Stimulated activated CD8-positive, alpha-beta memory T cell treated with anti-CD3 and anti-CD28 coated beads, Interleukin-7, amount 100 ng/mL, for 48 hours (primary cell): ENCODE results near the gene SLC30A3.

Experiments
- DNase-seq, 2 donors: peaks; one replicate each; pipeline ENCODE4 v3.0.0-alpha.2; 2020; ENCODE audit warnings: low read depth in 1 of 2; ENCODE audit errors: extremely low read depth in 1 of 2

The SLC30A3 gene

DNA sequence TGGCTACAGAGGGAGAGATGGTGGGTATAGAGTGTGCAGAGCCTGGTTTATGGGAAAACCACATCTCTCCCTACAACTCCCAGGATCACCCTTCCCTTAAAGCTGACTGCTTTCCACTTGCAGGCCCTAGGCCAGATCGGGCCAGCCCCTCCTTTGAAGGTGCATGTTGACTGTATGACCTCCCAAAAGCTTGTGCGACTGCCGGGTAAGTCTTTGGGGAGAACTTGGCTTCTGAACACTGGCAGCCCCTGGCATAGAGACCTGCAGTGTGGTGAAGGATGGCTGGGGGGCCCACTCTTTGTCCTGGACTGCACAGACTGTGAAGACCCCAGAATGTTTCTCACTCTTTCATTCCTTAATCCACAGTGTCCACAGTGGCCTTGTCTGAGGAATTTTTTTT is 26.2 kb downstream of the SLC30A3 start:
- no peak for DNase-seq

DNA sequence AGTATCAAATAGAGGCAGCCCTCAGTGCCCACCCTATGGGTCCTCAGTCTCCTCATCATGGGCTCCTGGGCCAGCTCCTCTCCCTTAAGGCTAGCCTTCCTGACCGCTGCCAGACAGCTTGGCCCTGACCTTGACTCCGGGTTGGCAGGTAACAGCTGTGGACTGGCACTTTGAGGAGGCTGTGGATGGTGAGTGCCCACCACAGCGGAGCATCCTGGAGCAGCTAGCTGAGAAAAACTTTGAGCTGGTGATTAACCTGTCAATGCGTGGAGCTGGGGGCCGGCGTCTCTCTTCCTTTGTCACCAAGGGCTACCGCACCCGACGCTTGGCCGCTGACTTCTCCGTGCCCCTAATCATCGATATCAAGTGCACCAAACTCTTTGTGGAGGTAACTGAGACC is 26.7 kb downstream of the SLC30A3 start:
- no peak for DNase-seq

DNA sequence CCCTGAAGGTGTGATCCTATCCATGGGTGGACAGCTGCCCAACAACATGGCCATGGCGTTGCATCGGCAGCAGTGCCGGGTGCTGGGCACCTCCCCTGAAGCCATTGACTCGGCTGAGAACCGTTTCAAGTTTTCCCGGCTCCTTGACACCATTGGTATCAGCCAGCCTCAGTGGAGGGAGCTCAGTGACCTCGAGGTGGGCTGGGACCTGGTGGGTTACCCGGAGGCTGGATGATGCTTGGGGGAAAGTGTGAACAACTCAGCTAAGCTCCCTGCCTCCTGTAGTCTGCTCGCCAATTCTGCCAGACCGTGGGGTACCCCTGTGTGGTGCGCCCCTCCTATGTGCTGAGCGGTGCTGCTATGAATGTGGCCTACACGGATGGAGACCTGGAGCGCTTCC is 29.5 kb downstream of the SLC30A3 start:
- no peak for DNase-seq

DNA sequence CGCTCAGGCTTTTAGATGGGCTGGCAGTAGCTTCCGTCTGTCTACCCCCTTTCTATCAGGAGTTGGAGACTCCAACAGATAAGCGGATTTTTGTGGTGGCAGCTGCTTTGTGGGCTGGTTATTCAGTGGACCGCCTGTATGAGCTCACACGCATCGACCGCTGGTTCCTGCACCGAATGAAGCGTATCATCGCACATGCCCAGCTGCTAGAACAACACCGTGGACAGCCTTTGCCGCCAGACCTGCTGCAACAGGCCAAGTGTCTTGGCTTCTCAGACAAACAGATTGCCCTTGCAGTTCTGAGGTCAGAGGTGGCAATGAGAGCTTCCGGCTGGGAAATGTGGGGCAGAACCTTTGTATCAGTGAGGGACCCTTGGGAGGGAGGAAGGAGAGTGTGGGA is 30.9 kb downstream of the SLC30A3 start:
- no peak for DNase-seq

DNA sequence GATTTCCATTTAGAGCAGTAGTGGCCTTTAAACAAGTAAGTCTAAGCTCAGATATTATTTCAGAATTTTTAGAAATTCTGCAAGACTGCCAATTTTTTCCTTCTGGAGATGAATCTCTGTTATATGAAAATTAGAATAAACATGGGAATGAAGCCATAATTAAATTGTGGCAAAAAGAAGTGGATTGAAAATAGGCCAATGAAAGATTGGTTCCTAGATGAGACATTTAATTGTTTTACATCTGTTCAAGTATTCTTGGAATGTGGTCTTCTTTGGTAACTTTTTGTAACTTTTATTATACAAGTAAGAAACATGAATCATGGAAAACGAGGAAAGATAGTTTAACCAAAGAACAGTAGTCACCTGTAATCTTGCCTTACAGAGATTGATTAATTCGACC is 35.3 kb downstream of the SLC30A3 start:
- DNase-seq, result no peak

DNA sequence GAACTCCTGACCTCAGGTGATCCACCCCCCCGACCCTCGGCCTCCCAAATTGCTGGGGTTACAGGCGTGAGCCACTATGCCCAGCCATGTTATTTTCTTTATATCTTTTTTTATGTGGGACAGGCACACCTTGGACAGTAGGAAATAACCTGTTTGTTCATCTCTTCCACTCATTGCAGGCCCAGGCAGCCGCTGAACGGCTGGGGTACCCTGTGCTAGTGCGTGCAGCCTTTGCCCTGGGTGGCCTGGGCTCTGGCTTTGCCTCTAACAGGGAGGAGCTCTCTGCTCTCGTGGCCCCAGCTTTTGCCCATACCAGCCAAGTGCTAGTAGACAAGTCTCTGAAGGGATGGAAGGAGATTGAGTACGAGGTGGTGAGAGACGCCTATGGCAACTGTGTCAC is 37.3 kb downstream of the SLC30A3 start:
- no peak for DNase-seq

DNA sequence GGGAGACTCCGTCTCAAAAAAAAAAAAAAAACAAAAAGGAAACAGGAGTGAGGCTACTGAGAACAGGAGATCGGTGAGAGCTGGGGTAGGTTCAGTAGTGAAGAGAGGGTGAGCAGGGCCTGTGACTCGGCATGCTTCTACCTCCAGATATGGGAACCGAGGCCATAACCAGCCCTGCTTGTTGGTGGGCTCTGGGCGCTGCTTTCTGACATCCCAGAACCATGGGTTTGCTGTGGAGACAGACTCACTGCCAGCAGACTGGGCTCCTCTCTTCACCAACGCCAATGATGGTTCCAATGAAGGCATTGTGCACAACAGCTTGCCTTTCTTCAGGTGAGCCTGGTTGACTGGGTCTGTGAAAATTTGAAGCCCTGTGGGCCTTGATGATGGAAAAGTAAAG is 39.4 kb downstream of the SLC30A3 start:
- DNase-seq, result no peak

DNA sequence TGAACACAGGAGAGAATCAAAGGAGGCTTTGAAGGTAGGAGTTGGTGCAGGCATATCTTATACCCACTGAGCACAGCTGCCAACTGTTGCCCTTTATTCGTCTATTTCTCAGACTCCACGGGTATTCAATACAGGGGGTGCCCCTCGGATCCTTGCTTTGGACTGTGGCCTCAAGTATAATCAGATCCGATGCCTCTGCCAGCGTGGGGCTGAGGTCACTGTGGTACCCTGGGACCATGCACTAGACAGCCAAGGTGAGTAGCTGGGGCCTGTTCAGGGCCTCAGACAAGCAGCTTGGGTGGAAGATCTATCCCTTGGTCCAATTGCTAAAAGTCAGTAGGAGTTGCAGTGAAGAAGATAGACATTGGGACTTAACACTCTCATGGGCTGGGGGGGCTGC is 40.4 kb downstream of the SLC30A3 start:
- no peak for DNase-seq

DNA sequence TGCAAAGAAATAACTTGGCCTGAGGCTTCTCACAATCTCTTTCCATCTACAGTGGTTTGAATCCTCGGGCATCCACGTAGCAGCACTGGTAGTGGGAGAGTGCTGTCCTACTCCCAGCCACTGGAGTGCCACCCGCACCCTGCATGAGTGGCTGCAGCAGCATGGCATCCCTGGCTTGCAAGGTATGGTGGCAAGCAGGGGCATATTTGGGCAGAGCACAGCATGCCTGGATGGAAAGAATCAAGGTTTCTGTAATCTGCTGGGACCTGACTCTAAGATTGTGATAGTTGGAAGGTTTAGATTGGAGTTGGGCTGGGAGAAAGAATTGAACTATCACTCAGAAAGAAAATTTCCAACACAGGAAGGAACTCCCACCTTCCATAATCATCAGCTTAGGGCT is 41.7 kb downstream of the SLC30A3 start:
- DNase-seq, result no peak

DNA sequence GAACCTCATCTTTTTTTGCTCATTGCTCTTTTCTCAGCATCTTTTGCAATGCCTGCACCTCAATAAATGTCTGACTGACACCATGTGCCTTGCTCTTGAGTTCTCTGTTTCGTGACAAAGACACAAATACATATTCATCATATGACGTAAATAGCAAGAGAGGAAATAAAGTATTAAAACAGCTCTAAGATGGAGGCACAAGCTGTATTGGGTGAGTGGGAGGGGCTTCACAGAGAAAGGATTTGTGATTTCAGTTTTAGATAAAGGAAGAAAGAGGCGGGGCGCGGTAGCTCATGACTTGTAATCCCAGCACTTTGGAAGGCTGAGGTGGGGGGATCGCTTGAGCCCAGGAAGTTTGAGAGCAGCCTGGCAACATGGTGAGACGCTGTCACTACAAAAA is 42.8 kb downstream of the SLC30A3 start:
- DNase-seq, result no peak

DNA sequence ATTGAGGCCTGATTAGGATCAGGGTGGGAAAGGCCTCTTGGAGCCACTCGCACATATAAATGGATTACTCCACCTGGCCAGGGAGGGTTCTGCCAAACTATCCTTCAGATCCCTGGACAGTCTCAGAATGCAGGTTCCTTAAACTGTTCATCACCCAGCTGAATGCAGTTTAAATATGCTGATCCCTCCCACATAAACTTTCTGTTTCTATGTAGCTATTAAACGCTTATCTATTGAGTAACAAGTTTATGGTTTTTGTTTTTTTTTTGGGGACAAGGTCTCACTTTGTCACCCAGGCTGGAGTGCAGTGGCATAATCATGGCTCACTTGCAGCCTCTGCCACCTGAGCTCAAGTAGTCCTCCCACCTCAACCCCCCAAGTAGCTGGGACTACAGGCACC is 43.8 kb downstream of the SLC30A3 start:
- DNase-seq, result no peak

DNA sequence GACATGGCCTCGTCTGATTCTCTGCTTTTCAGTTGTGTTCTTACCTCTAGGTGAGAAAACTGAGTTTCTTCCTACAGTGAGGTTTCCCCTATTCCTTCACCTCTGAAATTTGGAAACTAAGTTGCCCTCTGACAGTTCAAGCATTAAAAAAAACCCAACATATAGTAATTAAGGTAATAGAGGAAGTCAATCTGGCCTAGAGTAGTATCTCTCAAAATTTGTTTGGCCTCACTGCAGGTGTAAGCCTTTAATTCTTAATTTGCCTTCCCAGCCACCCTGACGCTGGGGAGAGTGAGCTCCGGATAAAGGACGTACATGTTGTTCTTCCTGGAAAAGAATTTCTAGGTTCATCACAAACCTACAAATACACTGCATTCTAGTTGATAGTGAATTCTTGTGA is 44.2 kb downstream of the SLC30A3 start:
- no peak for DNase-seq

DNA sequence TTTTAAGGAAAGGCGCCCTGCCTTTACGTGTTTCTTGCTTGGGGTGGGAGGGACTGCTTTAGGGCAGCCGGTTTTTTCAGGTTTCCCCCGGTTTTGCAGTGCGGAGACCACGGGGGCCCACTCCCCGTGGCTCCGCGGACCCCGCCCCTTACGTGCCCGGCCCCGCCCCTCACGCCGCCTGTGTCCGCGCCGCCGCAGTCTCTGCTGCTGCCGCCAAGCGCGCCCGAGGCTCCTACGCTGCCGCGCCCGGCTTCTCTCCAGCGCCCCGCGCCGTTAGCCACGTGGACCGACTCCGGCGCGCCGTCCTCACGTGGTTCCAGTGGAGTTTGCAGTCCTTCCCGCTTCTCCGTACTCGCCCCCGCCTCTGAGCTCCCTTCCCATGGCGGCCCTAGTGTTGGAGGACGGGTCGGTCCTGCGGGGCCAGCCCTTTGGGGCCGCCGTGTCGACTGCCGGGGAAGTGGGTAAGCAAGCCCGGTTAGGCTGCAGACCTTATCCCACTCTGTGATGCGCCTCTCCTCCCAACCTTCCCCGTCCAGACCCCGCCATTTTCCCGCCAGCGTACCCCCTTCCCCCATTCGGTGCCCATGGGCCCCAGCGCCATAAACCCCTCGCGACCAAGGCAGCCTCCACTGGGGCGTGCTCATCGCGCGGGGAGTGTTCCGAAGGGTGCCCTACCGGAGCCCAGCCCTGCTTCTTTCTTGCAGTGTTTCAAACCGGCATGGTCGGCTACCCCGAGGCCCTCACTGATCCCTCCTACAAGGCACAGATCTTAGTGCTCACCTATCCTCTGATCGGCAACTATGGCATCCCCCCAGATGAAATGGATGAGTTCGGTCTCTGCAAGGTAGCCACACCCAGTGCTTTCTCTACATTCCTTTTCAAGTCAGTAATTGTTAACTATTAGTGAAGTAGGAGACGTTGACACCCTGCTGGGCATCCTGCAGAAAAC is 45.4 kb downstream of the SLC30A3 start, which contains the start of gene CAD:
TSS of gene CAD (plus strand) at position 197 of the 949 bp plus-strand sequence. CDS start at position 380, 183 bp downstream.
- DNase-seq, result peak; percentile 74 to 79

DNA sequence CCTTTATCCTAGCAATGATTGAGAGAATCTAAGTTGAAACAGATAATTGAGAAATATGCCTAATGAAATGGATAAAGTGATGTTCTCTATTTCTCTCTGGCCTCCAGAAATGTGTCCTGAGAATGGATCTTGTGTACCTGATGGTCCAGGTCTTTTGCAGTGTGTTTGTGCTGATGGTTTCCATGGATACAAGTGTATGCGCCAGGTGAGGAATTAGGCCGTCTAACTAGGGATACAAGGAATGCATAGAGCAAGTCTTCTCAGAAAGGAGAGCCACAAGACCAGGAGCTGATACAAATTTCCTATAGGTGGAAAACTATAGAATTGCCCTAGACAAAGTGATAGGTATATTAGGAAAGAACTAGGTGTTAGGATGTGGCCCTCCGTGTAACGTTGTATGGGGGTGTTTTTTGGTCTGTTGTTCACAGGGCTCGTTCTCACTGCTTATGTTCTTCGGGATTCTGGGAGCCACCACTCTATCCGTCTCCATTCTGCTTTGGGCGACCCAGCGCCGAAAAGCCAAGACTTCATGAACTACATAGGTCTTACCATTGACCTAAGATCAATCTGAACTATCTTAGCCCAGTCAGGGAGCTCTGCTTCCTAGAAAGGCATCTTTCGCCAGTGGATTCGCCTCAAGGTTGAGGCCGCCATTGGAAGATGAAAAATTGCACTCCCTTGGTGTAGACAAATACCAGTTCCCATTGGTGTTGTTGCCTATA is 46.3 kb downstream of the SLC30A3 start:
- DNase-seq, result no peak

DNA sequence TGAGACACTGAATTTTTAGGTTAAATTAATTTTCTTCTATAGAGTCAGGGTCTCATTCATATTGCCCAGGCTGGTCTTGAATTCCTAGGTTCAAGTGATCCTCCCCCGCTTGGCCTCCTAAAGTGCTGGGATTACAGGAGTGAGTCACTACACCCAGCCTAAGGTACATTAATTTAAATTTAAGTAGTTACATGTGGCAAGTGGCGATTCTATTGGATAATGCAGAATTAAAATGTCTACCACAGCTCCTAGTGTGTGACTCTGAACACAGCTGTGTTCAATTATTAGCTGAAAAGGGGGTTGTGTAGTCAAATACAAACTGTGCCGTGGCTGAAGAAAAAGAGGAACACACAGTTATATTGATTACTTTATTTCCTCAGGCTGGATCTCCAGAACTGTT is 47.9 kb downstream of the SLC30A3 start:
- no peak for DNase-seq

DNA sequence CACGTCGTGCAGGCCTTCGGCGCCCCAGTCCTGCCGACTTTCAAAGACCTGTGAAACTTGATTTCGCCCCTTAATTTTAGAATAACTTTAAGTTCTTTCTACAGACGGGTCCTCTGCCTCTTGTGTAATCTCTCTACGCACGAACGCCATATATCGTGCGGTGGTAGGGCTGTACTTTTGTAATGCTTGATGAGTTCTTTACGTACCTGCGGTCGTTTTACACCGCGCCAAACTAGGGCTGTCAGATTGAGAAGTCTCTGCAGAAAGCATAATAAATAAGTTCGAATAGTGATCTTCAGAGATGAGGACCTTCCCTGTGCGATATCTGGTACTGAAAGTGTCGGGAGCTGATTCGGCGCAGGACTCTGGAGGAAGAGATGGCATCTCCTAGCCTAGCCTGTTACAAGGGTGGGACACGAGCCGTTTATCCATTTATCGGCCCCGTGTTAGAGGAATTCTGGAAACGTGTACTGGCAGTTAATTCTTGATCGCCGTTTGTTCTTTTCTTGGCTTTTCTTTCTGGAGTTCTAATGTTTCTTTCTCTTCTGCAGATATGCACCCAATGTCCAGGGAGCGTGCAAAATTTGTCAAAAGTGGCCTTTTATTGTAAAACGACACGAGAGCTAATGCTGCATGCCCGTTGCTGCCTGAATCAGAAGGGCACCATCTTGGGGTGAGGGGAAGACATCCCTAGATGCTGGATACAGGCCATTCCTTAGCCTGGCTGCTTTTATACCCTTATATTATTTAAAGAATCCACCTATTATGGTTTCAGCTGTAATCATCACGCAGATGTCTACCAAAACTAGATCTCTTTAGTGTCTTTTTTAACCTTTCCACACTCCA is 50.0 kb downstream of the SLC30A3 start:
- DNase-seq, result no peak

DNA sequence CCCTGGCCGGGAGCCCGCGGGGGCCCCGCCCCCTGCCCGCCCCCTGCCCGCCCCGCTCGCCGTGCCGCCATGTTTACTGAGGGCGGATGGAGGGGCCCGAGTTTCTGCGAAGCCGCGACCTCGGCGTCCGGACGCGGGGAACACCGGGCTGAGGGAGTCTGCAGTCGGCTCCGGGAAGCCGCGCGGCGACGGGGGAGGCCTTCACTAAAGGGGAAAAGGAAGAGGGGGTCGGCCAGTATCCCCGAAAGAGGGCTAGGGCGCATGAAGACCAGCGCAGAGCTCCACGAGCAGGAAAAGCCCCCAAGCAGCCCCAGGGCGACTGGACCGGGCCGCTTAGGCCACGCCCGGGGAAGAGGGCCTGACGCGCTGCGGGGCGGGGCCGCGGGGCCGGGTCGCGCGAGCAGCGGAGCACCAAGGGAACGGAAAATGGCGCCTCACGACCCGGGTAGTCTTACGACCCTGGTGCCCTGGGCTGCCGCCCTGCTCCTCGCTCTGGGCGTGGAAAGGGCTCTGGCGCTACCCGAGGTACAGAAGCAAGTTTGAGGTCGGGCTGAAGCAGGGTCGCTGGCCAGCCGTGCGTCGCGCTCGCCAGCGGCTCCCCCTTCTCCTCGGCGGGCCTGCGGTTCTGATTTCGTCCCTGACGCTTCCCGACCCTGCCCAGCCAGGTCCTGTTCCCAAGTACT is 50.8 kb downstream of the SLC30A3 start, which contains the start of the genes ATRAID and SLC5A6:
TSS of gene ATRAID (plus strand) at position 99 of the 683 bp plus-strand sequence. CDS start at position 427, 328 bp downstream.
TSS of gene SLC5A6 (minus strand) at position 326 of the 683 bp plus-strand sequence. CDS start 4,618 bp downstream, outside the sequence.
- peak; percentile 78 to 82 for DNase-seq

DNA sequence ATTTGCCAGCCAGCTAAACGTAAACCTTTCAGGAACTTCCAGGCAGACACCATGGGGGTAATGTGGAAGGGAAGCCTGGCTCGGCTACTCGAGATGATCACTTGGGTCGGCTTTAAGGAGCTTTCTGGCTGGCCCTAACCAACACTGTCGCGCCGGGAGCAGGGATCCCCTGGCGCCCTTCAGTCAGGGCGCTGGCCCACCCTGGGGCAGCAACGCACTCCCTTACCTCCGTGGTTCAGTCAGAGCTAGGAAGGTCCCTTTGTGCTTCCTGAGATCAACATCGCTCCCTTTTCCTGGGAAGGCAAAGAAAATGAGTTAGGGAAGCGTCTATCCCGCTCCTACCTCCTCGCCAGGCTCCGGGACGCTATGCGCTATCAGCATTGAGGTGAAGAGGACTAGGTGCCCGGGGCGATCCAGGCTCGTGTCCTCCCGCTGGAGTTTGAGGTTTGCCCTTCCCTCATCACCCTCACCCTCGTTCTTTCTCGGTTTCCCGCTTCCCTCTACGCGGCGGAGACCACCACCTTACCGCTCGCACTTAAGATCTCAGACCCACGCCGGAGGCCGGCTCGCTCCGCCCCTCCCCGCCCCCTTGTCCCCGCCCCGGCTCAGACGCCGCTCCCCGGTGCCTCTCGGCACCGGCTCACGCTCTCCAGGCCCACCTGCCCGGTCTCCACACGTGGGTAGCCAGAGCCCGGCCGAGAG is 51.5 kb downstream of the SLC30A3 start:
- DNase-seq, result peak in 1 of 2 donors; percentile 60

DNA sequence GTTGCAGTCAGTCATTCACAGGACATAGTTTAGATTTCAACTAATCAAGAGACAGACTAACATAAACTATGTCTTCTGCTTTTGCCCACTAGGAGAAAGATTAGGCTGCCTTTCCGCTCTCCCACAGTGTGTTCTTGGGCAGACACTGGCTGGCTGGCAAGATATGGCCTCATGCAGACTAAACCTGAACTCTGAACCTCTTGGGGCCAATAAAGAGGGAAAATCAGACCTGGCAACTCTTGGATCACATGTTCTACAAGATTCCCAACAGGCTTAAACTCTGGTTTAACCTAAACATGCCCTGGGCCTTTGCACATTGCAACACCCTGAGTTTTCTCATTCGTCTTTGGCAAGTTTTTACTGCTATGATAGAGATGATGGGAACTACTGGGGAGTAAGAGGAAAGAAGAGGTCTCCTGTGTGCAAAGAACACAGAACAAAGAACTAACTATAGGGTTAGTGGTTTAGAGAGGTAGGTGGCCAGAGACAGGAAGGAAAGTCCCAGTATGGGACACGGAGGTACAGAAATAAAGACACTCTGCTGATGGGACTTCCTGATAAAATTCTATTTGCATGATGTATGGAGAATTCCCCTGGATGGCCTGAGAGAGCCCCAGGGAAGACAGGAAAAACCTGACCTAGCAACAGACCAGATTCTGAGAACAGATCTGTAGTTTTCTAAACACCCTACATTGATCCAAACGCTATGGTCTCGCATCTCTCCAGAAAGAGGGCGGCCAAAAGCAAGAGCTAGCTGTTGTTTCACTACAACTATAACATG is 53.0 kb downstream of the SLC30A3 start:
- DNase-seq, result no peak
